Islet of Langerhans (tissue), 1 donor: ENCODE results near the gene CPEB4.

ENCODE experiments used
- FAIRE-seq: peaks from one replicate; lab custom pipeline; 2011; peaks lifted over from hg19 to GRCh38; lab: Jason Lieb, UNC

Gene CPEB4

DNA sequence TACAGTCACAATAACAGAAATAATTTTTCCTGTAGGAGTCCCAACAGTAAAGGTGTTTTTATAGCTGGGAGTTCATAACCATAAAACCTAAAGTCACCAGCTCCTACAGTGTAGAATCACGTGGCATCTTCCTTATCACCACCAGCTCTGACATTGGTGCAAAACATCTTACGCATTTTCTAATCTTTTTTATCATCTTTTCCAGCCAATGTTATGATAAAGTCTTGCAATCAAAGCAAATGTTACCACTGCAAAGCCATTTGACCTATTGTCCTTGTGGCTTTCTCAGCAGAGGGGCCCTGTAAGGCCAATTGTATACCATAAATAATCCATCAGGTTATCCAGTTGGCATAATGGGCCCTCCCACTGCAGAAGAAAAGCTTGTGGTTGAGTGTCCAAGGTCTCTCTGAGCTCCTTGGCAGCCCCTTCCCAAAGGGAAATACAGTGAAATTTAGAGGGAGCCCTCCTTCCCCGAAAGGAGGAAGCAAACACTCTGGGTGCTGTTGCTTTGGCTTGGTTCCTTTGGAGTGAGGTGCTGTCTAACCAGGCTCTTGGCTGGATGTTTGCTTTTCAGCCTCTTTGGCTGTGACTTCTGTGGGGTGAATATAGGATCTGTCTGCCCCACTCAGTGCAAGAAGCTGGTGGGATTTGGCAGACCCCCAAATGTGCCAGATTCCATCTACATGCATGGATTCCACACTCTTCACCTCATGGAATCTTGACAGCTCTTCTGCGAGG, 29.3 kb upstream of the CPEB4 start:
- FAIRE-seq: no peak

DNA sequence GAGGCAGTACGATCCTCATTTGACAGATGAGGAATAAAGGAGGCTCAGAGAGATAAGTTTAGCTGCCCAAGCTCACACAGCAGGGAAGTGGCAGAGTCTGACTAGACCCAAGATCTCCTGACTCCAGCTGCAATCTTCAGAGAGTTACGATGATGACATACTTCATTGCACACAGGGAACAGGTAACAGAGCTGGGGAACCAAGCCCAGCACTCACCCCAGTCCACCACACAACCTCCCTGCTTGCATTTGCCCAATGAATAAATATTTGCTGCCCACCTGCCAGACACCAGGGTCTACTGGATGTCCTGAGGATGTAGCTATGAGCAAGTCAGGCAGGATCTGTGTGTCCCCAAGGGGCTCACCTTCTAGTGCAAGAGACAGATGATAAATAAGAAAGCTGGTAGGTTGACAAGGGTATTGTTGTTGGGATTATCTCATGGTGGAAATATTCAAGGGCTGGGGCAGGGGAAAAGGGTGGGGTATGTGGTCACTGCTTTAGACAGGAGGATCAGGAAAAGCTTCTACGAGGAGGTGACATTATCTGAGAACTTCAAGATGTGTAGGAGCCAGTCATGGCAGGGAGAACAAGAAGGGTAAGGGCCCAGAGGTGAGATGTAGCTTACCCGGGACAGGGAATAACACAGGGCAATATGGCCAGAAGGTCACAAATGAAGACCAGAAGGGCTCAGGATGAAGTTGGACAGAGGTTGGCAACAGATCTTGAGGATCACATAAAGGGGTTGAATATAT, 28.6 kb upstream of the CPEB4 start:
- no peak for FAIRE-seq

DNA sequence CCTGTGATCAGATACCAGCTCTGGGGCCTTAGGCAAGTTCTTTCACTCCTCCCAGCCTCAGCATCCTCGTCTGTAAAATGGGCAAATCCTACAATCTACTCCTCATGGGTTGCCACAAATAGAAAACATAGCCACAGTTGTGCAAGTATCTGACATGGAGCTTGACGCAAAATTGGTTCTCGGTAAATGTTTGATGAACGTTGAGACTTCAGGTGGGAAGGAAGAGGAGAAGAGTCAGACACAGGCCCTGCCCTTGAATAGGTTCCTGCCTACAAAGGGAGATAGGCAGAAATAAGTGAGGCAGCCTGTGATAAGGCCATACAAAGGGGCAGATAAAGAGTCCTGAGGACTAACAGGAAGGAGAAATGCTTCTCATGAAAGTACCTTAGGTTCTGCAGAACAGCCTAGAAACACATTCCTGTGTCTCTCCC, 26.1 kb upstream of the CPEB4 start:
- no peak for FAIRE-seq

DNA sequence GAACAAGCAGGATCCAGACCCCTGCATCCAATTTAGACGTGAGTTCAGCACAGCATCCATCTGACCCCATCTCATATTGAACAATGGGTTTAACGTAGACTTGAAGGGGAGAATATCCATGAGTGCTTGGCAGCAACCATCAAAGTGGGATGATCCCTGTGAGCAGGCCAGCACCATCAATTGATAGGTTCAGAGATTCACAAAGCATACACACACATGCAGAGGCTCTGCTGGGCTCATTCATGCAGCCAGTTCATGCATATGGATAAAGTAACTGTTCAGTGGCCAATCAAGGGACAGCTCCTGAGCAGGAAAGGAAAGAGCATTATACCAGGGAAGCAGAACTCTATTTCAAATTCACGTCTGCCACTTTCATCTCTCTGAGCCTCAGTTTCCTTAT, 24.8 kb upstream of the CPEB4 start:
- no peak for FAIRE-seq

DNA sequence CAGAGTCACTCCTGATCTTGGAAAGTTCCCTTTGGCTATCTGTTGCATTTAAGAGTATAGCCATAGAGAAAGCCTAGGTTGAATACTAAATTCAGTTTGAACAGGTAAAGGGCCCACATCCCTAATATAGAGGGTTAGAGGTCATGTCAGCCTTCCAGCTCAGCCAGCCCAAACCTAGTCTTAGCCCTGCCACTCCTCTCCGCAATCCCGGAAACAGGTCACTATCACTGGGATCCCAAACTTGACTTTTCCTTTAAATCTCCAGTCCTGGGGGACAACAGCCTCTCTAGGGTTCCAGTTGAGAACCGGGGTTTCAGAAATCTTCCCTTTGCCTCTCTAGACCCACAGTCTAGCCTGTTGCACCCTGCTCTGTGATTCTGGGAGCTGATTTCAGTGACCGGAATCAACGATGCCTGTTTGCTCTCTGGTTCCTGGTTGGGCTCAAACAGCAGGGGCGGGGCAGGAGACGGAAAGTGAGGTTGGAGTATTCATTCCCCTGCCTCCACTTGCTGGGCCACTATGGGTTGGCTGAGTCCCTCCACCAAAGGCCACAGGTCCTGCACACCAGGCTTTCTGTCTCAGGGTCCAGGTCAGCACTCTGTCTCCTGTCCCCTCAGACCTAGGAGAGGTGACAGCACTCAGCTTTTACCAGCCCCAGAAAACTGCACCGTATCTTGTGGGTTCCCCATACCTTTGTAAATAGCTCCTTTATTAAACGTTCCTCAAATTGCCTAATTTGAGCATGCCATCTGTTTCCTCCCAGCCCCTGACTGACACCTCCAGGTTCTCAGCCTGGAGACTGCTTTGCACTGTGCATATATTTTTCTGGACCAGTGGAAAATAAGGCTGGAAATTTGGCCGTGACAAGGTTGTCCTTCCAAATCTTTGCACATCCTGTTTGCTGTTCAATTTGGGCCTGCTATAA, 23.8 kb upstream of the CPEB4 start:
- FAIRE-seq: no peak

DNA sequence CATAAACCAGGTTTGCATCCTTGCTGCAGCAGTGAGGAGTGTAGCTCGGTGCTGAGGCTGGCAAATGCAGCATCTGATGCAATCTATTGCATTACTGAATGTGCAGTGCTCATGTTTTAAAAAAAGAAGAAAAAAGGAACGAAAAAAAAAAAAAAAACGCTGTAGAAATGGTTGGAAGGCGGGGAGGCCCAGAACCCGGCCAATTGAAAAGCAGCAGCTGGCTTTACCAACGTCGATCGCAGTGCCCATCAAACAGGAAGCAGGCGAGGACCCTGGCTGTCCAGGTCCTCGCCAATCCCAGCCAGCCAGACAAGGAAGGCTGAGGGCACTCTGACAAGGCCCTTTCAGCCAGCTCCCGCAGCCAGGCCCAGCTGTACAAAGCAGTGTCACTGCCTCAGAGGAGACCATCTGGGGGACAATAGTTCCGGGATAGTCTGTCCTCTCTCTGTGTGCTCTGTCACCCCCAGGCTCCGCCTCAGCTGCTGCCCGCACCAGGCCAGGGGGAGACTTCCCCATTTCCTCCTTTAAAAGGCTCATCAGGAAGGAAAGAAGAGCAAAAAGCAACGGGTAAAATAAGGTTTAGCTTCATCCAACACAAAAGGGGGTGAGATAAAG, 21.8 kb upstream of the CPEB4 start:
- no peak for FAIRE-seq

DNA sequence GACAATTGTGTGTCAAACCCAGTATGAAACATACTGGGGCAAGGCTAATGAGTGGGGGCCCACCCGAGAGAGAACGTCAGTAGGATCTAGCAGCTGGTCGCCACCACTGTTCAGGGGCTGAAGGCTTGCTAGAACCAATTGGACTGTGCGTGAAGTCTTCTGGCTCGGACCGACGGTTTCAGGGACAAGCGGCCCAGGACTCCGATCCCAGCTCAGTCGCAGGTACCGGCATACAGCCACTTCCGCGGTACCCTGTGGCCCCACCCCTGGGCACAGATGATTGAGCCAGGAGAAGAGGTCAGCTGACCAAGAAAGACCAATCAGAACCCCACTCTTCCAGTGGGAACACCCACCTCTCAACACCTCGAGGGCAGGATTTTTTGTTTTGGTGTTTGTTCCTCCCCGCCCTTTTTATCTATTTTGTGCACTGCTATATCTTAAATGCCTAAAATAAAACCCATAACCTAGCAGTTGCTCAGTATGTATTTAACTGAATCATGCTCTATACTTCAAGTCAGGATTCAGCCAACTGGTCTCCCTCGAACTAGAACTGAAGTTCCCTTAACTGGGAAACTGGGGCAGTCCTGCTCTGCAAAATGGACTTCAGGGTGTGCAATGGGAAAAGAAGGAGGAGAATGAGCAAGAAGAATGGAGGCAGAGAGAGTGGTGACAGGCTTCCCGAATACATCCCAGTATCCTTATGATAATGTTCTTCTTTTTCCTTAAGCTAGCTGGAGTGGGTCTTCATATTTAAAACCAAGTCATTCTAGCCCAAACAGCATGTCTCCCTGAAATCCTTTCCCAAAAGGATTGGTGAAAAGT, 21.1 kb upstream of the CPEB4 start:
- no peak for FAIRE-seq

DNA sequence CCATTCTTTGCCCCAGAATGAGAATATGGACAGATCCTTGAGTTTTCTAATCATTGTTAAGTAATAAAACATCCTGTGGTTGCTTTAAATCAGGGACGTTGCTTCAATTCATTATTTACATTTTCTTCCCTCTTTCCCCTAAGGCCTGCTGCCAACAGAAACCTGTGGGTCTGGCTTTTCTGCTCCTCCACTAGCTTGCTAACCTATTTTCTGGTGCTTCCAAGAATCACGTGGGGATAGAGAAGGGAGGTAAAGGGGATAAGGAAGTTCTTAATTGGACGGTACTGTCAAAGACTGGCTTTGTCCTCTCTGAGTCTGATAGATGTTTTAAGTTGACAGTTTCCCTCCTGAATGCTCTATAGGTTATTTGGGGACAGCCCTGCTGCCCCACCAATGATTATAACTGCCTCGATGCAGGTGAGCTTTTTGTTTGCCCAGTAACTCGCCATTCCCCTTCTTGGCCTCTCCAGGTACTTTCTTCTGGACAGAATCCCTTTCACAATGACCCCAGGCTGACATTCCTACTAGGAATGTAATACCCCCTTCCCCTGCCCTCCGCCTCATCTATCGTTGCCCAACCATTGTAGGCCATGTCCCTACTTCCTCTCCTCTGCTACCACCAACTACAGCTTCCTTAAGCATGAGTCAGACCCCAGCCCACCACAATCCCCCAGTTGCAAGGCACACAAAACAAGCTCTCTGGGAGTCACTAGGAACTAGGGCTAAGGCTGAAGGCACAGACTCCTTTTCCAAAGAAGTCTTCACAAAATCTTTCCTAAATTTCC, 19.9 kb upstream of the CPEB4 start:
- no peak for FAIRE-seq

DNA sequence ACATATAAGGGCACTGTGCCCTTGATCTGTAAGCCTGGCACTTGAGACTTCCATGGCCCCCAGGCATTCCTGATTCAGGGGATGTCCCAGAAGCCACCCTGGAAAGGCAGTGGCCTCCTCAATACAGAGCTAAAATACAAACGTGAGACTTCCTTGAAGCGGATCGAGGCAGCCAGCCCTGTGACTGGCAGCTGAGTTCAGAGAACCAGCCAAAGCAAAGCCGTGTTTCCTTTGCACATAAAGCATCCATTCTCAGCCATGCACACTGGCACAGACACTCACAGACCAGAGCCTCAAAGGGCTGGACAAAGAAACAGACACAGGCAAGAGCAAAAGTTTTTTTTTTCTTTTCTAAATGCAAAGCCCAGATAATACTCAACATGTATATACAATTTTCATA, 18.8 kb upstream of the CPEB4 start:
- FAIRE-seq: no peak

DNA sequence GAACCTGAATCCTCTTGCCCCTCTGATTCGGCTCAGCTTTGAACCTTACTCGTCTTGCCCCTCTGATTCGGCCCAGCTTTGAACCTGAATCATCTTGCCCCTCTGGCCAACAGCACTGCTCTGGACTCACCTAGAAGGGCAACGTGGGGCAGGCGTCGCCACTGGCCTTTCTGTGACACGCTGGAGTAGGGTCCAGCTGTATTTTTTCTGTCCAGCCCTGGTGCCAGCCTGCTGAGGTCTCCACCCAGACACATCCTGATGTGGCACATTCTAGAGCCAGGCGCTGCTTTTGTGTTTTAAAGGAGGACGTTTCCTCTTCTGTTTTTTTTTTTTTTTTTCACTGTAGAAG, 15.2 kb upstream of the CPEB4 start:
- no peak for FAIRE-seq

DNA sequence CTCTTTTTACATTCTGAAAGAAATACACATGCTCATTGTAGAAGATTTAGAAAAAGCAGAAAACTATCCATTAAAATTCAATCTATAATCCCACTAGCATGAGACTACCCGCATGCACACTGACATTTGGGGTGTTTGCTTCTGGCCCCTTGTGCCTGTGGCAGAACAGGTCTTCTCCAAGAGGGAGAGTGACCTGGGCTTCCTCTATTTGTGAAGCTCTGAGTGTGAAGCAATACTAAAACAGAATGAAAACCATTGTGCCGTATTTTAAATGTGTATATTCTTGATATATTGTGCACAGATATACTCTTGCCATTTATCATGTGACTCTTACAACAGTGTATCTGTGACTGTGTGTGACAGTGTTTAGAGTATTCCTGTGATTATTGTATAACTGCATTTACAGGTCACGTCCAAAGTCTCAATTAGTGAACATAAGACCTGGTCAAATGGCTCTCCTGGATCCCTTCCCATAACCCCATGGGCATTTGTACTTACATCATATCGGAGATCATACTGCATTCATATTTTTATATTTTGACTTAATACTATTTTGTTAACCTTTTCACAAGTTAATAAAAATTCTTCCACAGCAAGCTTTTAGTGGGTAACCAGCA, 14.7 kb upstream of the CPEB4 start:
- FAIRE-seq: no peak

DNA sequence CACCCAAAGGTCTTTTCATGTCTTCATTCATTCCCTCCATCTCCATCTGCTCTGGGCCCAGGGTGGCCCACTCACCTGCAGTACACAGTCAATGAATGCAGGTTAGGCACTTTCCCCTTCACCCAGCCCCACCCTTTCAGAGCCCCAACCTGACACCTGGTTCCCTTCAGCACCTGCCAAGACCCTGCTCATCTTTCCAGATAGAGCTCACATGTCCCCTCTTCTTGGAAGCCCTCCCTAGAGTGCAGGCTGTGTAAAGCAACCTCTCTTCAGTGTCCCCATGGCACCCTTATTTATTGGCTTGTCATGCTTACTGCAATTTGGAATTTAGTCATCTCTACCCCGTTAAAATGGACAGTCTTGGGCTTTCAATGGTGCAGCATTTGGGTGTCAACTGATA, 13.0 kb upstream of the CPEB4 start:
- FAIRE-seq: no peak

DNA sequence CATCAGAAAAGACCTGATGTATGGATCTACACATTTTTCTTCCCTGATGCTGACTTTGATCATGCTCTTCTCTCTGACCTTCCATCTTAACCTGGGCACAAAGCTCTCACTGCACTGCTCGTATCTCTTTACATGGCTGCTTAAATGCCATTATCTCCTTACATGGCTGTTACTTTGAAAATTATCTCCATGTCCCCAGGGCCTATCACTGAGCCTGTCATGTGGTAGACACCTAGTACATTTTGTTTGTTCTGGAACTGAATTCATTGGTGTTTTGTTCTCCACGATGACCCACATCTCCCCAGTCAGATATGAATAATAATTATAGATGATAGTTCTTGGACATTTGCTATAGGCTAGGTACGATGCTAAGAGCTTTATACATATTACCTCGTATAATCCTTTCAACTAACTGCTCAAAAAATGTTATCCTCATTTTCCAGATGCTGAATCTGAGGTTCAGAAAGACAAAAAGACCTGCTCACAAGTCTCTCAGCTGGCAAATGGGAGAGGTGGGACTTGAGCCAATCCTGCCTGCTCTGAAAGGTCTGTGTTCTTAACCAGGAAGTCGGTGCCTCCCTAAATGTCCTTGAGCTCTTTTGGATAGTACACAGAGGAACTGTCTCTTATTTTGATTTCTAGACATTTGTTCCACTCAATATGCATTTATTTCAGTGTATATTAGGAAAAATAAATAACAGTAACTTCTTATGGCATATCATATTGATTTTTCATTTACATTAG, 9.8 kb upstream of the CPEB4 start:
- peak; percentile 88 for FAIRE-seq

DNA sequence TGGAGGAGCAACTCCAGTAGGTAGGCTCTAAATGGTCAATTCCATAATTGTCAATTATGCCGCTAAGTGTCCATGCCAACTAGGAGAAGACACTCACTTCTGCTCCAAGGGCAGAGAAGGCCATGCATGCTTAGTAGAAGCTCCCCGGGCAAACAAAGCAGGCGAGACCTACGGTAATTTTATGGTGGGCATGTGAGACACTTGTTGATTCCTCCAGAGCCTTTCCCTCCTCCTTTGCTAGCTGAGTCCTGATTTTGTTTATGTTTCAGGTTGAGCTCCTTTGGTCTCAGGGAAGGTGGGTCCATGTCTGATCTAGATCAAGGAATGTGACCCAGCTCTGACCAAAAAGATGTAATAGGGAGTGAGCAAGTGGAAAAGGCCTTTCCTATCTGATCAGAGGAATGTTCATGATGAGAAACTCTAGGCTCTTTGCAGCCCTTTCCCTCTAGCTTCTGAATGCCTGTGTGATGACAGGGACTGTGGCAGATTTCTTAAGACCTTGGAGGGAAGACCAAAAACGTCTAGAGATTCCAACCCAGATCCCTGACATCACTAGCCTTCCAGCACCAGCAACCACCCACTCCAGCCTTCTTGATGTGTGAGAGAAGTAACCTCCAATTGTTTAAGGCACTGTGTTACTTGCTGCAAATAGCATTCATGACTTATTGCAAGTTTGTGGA, 7.7 kb upstream of the CPEB4 start:
- FAIRE-seq: no peak

DNA sequence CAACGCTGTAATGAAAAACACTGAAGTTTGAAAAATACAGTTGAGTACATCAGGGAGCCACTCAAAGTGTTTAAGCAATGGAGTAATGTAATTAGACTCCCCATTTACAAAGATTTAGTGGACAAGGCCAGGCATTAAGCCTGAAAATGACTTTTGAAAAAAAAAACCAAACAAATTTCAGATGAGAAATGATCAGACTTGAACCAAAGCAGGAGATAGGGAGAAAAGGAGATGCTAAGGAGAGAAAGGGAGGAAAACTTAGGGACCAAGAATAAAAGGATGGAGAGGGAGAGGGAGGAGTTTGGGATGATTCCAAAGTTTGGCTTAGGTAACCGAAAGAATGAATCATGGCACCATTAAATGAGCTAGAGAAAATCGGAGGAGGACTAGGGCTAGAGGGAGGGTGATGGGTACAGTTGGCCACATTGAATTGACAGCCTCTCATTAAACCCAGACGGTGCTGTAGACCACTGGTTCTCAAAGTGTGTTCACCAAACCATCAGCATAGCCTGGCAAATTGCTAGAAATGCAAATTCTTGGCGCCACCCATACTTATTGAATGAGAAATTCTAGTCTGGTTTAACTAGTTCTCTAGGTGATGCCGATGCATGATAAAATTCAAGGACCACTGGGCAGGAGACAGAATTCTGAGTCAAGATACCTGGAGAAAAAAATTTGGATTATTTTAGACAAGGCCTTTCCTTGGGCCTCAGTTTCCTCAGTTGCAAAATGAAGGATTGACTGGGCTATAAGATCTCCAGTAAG, 6.2 kb upstream of the CPEB4 start:
- FAIRE-seq: no peak

DNA sequence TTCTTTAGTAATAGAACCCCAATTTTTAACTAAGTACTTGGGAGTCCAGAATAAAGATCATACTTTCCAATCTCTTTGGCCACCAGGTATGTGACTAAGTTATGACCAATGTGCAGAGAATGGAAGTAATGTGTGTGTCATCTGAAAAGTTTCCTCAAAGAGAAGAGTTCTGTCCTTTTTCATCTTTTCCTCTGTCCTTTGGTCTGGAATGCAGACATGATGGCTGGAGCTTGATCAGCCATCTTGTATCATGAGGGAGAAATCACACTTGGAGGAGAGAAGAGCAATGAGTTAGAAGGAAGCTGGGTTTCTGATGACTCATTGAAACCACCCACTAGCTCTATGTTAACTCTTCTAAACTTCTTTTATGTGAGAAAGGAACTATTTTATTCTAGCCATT, 5.5 kb upstream of the CPEB4 start:
- no peak for FAIRE-seq

DNA sequence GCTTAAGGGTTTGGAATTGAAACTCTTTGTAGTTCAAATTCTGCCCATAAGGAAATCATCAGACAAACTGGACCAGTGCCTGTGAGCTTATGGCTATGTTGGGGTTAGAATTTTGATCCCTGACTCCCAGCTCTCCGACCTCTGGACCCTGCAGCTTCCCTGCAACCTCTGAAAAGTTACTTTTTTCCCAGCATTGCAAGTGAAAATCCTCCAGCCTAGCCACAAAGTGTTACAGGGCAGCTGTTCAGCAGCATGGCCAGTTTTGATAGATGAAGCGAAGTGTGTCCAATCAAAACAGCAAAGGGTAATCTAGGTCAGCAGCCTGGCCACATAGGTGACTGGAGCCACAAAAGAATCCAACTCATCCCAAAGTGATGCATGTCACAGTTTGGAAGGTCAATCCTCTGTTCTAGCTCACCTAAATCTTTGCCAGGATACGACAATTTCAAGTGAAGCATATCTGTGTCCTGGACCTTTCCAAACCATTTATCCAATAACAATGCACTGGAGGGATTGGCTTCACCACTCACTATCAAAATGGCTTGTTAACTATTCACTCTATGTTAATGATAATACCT, 4.7 kb upstream of the CPEB4 start:
- no peak for FAIRE-seq
